NCI-H2171 treated with DMSO at 0.1 percent for 48 hours (cell line): Measurements from ENCODE around the gene OSBP2.

ENCODE experiments used
- DNase-seq: peaks from one replicate; lab custom pipeline; 2025; lab: John Stamatoyannopoulos, UW

OSBP2 gene

GRCh38 chr22:30940685-30941362, 246.2 kb downstream of the OSBP2 start:
- DNase-seq: no peak

GRCh38 chr22:30941363-30941740, 246.7 kb downstream of the OSBP2 start:
- no peak for DNase-seq

GRCh38 chr22:30943368-30943767, 248.7 kb downstream of the OSBP2 start:
- DNase-seq: no peak

GRCh38 chr22:30944986-30945385, 250.3 kb downstream of the OSBP2 start:
- no peak for DNase-seq

- no peak for DNase-seq
Observed at GRCh38 chr22:30945653-30946052, 251.0 kb downstream of the OSBP2 start.

GRCh38 chr22:30946354-30946753, 251.7 kb downstream of the OSBP2 start:
- DNase-seq: no peak

- peak; percentile 51 for DNase-seq
Observed at GRCh38 chr22:30947173-30947815, 252.6 kb downstream of the OSBP2 start.

GRCh38 chr22:30947816-30948454, 253.3 kb downstream of the OSBP2 start:
- peak; percentile 37 for DNase-seq

GRCh38 chr22:30948930-30949342, 254.3 kb downstream of the OSBP2 start:
- DNase-seq: no peak

- no peak for DNase-seq
Observed at GRCh38 chr22:30949934-30950660, 255.4 kb downstream of the OSBP2 start.

- no peak for DNase-seq
Observed at GRCh38 chr22:30953206-30953605, 258.5 kb downstream of the OSBP2 start.

GRCh38 chr22:30955153-30955552, 260.5 kb downstream of the OSBP2 start:
- DNase-seq: no peak
